Activated naive CD4-positive, alpha-beta T cell treated with anti-CD3 and anti-CD28 coated beads, Interleukin-2, amount 50 U/mL, for 72 hours (primary cell): ENCODE results near the gene TM9SF3. TPM values are rescaled to one million over a fixed set of nuclear protein-coding genes. Genes with fewer than 3 reads are reported as not detected.
"Not testable (repeated sequence)": the region's sequence is repeated elsewhere in the genome, so short reads cannot be mapped to it uniquely, and the experiment has no call there.

ENCODE experiments used
- ATAC-seq, 2 donors: fragments of 150-1000 bp; cut with Tn5 transposase; 2 replicates each; pipeline ENCODE4 v1.10.0; 2021; ENCODE audit warnings: mild to moderate bottlenecking in 2 of 2, moderate library complexity in 2 of 2
- DNase-seq, 2 donors: peaks; one replicate each; pipeline ENCODE4 v3.0.0; 2021 to 2022; ENCODE audit warnings: low spot score in 2 of 2
- H3K27ac Mint-ChIP-seq, 2 donors: one replicate each; pipeline ENCODE4 v1.8.0; 2022; ENCODE audit warnings: mild to moderate bottlenecking in 2 of 2, mixed read lengths in 2 of 2
- H3K36me3 Mint-ChIP-seq, 2 donors: one replicate each; pipeline ENCODE4 v1.8.0; 2022; ENCODE audit warnings: mixed read lengths in 2 of 2
- H3K9me3 Mint-ChIP-seq, 2 donors: one replicate each; pipeline ENCODE4 v1.8.0; 2022; ENCODE audit warnings: mixed read lengths in 2 of 2
- total RNA-seq, 2 donors: library from RNA; stranded (reverse); gene quantifications; one replicate each; pipeline ENCODE4 v1.2.3, GENCODE V29; 2022

Gene TM9SF3
- total RNA-seq, 2 donors from 2014 or later: 48.4 to 64.7 TPM

DNA sequence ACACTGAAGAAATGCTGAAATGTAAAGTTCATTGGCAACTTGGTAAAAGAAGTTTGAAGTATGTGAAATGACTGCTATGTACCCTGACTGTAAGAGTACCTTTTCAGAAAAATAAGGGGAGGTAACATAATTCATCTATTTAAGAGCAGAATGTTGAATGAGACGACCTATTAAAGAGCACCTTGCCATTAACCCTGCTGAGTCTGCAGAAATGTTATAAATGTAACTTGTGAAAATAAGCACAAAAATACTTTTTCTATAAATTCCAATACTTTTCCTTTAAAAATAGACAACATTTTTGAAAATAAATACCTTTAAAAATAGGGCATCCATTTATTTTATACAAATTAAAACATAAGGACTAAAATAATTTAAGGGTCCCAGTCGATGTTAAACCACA, 7.7 kb downstream of the TM9SF3 start:
- Mint-ChIP-seq H3K9me3 (no peaks in the 10 kb centered on the region), H3K36me3 (peaks cover 7 to 25% of the 10 kb centered on the region in 2 donors), H3K27ac (peak overlapping the region in 1 of 2 donors; percentile 44)
- ATAC-seq (no peak), DNase-seq (no peak)

DNA sequence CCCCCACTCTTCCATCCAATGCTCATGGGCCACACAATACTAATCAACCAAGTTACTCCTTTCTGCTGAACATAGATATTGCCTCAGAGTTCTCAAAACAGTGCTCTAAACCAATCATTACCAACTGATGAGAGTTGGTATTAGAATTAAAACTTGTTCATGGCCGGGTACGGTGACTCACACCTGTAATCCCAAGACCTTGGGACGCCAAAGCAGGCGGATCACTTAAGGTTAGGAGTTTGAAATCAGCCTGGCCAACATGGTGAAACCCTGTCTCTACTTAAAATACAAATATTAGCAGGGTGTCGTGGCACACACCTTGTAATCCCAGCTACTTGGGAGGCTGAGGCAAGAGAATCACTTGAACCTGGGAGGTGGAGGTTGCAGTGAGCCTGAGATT, 8.2 kb downstream of the TM9SF3 start:
- no peaks in the 10 kb centered on the region for H3K9me3 Mint-ChIP-seq
- DNase-seq: no peak
- peaks cover 11 to 30% of the 10 kb centered on the region in 2 donors for H3K36me3 Mint-ChIP-seq
- no peak for ATAC-seq
- no peak overlapping the region for H3K27ac Mint-ChIP-seq

DNA sequence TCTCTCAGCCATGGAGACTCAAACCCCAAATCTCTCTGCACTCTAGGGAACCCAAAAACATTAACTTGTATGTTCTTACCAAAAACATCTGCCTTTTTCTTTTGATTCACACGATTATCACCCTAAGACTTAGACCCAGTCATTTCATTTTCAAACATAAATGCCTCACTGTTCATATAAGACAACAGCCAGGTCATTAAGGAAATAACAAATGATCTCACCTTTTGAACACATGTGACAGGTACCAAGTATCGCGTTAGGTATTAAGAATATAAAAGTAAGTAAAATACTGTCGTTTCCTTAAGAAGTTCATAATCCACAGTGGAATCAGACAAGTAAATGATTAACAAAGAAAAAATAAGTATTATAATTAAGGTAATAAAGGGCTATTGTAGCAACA, 8.8 kb downstream of the TM9SF3 start:
- no peak overlapping the region for H3K27ac Mint-ChIP-seq
- H3K36me3 Mint-ChIP-seq: peaks cover 15 to 36% of the 10 kb centered on the region in 2 donors
- DNase-seq (no peak), ATAC-seq (no peak)
- no peaks in the 10 kb centered on the region for H3K9me3 Mint-ChIP-seq

DNA sequence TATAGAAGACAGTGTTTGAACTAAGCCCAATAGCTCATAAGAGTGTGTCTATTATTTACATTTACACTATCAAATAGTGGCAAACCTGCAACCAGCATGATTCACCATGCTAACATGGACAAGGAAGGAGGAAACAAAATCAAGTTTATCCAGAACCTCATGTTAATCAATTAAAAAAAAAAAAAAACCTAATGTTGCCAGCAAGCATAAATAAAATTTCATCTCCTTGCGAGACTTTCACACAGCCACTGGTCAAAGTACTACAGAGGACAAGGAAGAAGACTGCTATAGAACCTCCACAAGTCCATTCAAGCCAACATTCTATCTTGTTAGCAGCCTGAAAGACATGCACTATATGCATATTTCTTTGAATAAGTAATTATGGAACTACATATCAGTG, 9.7 kb downstream of the TM9SF3 start:
- DNase-seq: no peak
- no peak for ATAC-seq
- Mint-ChIP-seq H3K27ac (no peak overlapping the region), H3K36me3 (peaks cover 15 to 41% of the 10 kb centered on the region in 2 donors), H3K9me3 (no peaks in the 10 kb centered on the region)

DNA sequence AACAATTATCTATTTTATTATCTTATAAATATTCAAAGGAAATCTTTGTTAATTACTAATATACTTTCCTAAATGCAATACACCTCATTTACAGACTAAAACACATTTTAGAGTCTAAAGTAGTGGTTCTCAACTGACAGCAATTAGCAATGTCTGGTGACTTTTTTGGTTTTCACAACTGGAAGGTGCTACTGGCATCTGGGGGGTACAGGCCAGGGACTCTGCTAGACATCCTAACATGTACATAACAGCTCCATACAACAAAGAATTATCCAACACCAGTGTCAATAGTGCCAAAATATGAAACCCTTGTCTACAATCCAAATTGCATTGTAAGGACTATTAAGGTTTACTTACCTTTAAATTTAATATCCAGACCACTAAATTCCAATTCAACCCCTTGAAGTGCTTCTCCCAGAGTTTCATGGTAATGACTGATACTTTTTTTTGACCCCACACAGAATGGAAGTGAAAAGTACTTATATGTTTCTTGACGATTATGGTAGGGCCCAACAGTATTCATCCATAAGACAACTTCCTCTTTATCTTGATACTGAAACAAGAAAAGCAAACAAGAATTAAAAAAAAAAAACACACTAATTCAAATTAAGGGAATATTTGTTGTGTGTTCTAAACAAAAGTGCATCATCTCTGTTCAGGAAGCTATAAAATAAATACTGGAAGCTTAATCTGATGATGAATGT, 10.4 kb downstream of the TM9SF3 start:
- Mint-ChIP-seq H3K36me3 (peaks cover 15 to 45% of the 10 kb centered on the region in 2 donors), H3K9me3 (no peaks in the 10 kb centered on the region), H3K27ac (no peak overlapping the region)
- DNase-seq: no peak
- ATAC-seq: no peak

DNA sequence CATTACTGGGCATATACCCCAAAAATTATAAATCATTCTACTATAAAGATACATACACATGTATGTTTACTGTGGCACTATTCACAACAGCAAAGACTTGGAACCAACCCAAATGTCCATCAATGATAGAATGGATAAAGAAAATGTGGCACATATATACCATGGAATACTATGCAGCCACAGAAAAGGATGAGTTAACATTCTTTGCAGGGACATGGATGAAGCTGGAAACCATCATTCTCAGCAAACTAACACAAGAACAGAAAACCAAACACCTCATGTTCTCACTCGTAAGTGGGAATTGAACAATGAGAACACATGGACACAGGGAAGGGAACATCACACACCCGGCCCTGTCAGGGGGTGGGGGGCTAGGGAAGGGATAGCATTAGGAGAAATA, 12.2 kb downstream of the TM9SF3 start:
- H3K36me3 Mint-ChIP-seq: peaks cover 15 to 37% of the 10 kb centered on the region in 2 donors
- not testable (repeated sequence) for H3K27ac Mint-ChIP-seq, H3K9me3 Mint-ChIP-seq, ATAC-seq, DNase-seq

DNA sequence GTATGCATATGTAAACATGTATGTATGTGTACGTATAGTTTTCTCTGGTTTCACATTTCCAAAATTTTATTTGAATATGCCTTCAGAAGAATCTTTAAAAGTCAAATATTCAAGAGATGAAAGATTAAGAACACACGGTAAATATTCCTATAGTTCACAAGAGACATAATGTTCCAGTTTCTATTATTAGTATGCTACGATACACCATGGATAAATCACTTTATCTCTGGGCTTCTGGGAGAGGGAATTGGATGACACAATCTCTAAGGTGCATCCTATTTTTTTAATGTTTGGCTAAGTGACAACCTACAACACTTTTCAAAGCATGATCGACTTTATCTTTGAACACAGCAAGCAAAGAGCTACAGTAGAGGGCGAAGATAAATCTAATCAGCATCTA, 13.8 kb downstream of the TM9SF3 start:
- H3K36me3 Mint-ChIP-seq: peaks cover 15 to 37% of the 10 kb centered on the region in 2 donors

DNA sequence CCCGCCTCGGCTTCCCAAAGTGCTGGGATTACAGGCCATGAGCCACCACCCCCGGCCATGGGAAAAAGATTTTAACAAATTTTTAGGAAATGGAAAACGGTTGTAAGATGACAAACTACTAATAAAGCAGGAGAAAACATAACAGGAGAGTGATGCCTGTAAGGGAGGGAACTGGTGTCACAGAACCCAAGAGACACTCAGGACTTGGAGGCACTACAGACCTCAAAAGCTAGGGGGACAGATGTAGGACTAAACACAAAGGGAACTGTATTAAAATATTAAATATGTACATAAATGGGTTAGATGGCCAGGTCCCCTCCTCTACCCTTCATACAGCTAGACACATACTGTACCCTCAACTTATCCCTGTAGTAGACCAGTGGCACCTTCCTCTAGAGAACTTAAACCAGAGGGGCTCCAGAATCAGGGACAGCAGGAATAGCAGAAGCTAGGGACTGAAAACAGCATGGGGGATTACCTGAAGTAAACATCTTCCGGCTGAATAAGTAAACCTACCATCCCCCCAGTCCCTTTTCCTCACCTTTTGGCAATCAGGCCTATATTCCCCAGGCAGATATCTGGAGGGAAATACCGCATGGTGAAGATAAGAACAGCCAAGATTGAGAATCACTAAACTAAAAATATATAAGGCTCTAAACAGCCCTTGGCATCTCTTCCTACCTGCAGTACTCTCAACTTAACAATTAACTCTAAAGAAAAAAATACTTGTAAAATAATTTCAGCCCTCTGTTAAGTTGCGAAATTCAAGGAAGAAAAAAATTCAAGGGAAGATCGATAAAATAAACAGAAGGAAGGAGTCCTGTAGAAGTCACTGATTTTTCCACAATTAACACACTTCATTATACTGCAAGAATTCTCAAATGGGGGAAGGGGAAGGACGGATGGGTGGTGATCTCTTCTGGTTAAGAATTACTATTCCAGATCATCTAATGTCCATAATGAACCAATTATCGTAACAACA, 15.5 kb downstream of the TM9SF3 start:
- H3K9me3 Mint-ChIP-seq: no peaks in the 10 kb centered on the region
- ATAC-seq: no peak
- peaks cover 15 to 30% of the 10 kb centered on the region in 2 donors for H3K36me3 Mint-ChIP-seq
- DNase-seq: no peak
- H3K27ac Mint-ChIP-seq: no peak overlapping the region

More for the DNA sequence above, 13.8 kb downstream of the TM9SF3 start:
- no peaks in the 10 kb centered on the region for H3K9me3 Mint-ChIP-seq
- H3K27ac Mint-ChIP-seq: no peak overlapping the region
- ATAC-seq: no peak
- DNase-seq: no peak

DNA sequence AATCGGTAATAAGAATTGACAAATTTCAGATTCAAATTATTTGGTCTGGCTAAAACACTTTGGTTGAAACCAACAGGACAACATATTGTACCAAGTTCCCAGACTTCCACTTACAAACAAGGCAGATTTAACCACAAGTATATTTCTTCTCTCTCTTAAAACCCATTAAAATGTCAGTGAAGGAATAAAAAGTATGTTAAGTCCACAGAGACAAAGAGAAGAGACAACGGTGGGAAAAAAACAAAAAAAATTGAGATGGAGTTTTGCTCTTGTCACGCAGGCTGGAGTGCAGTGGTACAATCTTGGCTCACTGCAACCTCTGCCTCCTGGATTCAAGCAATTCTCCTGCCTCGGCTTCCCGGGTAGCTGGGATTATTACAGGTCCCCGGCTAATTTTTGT, 16.3 kb downstream of the TM9SF3 start:
- ATAC-seq: no peak

DNA sequence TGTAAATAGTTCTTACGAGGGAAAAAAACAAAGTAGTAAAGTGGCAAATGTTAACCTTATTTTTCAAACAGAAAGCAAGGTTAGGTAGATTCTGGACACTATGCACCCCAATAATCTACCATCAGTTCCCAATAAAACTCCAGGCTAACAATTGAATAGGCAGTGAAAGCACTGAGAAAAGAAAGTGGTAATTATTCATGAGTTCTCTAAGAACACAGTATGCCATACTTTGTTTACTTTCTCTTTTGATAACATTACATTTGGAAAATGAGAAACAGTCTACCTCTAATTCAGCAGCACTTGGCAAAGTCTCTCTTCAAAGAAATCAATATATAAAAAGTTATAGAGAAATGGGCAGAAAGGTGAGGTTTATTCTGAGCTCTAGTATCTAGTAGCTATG, 18.4 kb downstream of the TM9SF3 start:
- no peak overlapping the region for H3K27ac Mint-ChIP-seq
- no peaks in the 10 kb centered on the region for H3K9me3 Mint-ChIP-seq
- DNase-seq (no peak), ATAC-seq (no peak)
- H3K36me3 Mint-ChIP-seq: peaks cover 2 to 13% of the 10 kb centered on the region in 2 donors

More for the DNA sequence above, 16.3 kb downstream of the TM9SF3 start:
- DNase-seq: no peak
- no peaks in the 10 kb centered on the region for H3K9me3 Mint-ChIP-seq
- peaks cover 15 to 29% of the 10 kb centered on the region in 2 donors for H3K36me3 Mint-ChIP-seq
- no peak overlapping the region for H3K27ac Mint-ChIP-seq

DNA sequence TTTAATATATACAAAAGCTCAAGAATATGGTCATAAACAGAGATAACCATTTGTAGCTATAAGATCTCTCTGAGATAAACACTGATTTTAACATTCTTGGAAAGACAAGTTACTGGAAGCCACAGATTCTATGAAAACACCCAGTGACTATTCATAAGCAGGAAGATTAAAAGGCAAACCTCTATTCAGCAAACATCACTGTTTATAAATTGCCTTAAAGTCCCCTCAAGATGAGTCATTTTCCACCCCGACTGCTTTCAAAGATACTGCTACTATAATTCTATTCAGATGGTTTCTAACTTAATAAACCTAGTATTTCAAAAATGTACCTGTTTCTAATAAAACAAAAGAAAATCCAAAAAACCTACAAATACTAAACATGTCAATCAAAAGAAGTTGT, 21.0 kb downstream of the TM9SF3 start:
- ATAC-seq (peak; percentile 26 to 80), DNase-seq (no peak)
- Mint-ChIP-seq H3K27ac (no peak overlapping the region), H3K36me3 (peaks cover 0 to 10% of the 10 kb centered on the region in 2 donors), H3K9me3 (no peaks in the 10 kb centered on the region)

DNA sequence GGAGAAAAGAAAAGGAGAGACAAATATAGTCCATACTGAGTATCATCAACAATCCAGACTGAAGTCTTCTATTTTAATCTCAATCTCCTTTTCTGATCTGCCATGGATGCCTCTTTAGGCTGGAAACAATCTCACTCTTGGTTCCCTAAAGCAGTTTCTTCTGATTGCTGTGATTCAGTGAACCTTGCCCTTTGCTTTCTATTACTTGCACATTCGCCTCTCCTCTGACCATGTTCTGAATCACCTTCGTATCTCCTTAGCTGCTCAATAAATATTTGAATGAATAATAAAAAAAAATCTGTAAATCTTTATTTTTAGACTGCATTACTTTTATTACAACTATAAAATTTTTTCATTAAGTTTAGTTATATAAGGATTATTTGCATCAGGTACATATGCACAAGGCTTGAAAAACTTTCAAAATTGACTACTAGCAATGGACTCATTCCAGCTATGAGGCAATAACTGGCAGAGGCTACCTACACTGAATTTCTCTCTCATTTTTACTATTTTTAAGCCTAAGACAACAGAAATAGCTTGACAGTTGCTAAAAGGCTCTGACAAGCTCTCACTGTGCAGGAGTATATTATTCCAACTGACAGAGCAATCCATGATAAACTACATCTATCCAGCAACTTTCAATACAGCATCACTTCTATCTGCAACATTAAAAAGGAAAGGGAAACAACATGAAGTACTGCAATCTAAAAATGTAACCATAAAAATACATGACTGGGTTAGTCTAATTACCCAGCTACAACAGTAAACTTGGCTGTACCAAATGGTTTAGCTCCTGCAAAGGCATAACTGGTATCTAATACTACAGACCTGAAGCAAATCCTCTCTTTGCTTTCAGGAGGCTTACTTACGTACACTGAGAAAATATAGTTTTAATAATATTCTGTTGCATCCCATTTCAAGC, 25.6 kb downstream of the TM9SF3 start:
- Mint-ChIP-seq H3K9me3 (no peaks in the 10 kb centered on the region), H3K27ac (no peak overlapping the region), H3K36me3 (peaks cover 9 to 19% of the 10 kb centered on the region in 2 donors)
- DNase-seq (no peak), ATAC-seq (no peak)

DNA sequence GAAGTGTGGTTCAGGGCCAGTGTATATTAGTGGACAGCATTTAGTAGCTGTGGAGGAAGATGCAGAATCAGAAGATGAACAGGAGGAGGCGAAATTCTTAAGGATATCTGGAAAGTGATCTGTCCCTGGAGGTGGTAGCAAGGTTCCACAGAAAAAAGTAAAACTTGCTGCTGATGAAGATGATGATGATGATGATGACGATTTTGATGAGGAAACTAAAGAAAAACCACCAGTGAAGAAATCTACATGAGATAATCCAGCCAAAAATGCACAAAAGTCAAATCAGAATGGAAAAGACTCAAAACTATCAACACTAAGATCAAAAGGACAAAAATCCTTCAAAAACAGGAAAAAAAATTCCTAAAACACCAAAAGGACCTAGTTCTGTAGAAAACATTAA, 26.3 kb downstream of the TM9SF3 start:
- no peak for DNase-seq
- H3K27ac Mint-ChIP-seq: peak overlapping the region in 1 of 2 donors; percentile 10
- no peak for ATAC-seq
- peaks cover 9 to 19% of the 10 kb centered on the region in 2 donors for H3K36me3 Mint-ChIP-seq
- H3K9me3 Mint-ChIP-seq: no peaks in the 10 kb centered on the region

DNA sequence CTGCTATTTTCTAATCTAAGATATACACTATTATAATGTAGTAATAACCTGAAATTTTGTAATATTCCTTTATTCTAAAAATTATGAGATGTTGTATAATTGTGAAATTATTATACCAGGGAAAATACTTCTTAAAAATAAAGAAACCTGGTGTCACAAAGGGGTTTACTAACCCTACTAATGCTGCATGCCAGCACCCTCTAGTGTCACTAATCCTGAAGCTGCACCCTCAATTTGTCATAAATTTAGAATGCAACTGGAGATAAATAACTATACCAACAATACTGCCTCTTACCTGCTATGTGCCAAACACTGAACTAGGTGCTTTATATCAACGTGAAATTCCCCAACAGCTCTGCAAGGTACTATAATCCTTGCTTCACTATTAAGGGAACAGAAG, 30.8 kb downstream of the TM9SF3 start:
- H3K9me3 Mint-ChIP-seq: no peaks in the 10 kb centered on the region
- no peak for DNase-seq
- peaks cover 9% of the 10 kb centered on the region in 2 donors for H3K36me3 Mint-ChIP-seq
- no peak overlapping the region for H3K27ac Mint-ChIP-seq
- no peak for ATAC-seq

DNA sequence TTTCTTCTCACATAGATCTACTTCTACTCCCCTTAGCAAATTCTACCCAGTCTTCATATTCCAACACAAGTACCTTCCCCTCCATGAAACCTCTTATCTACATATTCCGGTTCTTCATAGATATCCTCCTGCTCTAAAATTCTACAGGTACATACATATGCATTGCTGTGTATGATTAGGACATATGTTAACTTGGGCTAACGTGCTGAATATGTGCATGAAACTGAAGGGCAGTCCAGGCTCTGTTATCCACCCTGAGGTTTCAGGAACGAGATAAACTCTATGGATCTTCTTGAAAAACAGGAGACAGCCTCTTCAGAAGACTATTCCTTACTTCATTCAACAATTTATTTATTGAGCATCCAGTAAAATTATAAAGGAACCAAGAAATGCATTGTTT, 31.5 kb downstream of the TM9SF3 start:
- Mint-ChIP-seq H3K9me3 (no peaks in the 10 kb centered on the region), H3K36me3 (peaks cover 4% of the 10 kb centered on the region in 2 donors), H3K27ac (no peak overlapping the region)
- ATAC-seq: no peak
- no peak for DNase-seq

DNA sequence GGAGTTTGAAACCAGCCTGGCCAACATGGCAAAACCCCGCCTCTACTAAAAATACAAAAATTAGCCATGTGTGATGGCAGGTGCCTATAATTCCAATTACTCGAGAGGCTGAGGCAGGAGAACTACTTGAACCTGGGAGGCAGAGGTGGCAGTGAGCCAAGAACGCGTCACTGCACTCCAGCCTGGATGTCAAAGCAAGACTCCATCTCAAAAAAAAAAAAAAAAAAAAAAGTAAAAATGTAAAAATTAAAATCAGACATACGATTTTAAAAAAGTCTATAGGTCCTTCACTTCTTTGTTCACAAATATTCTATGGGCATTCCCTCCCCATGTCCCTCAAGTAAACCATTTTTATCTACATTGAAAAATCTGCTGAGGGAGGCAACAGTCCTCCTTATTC, 38.2 kb downstream of the TM9SF3 start:
- DNase-seq: no peak
- Mint-ChIP-seq H3K9me3 (no peaks in the 10 kb centered on the region), H3K36me3 (peaks cover 9 to 19% of the 10 kb centered on the region in 2 donors), H3K27ac (no peak overlapping the region)
- ATAC-seq: no peak
